GM18519 (cell line): ENCODE results near the gene TBC1D22A.
"Not testable (repeated sequence)": the region's sequence is repeated elsewhere in the genome, so short reads cannot be mapped to it uniquely, and the experiment has no call there.

Experiments used
- ATAC-seq: cut with Tn5 transposase; IDR thresholded peaks from one replicate; pipeline ENCODE4 v1.9.1; 2021; ENCODE audit warnings: mild to moderate bottlenecking, moderate library complexity; ENCODE audit not compliant: unreplicated experiment, low FRiP score

The TBC1D22A gene

GRCh38 chr22:47165338-47166032, 403.0 kb downstream of the TBC1D22A start:
- no peak for ATAC-seq

- no peak for ATAC-seq
Observed at GRCh38 chr22:47166033-47166404, 403.6 kb downstream of the TBC1D22A start.

GRCh38 chr22:47166446-47167016, 404.1 kb downstream of the TBC1D22A start:
- no peak for ATAC-seq

GRCh38 chr22:47167056-47167455, 404.6 kb downstream of the TBC1D22A start:
- no peak for ATAC-seq

- not testable (repeated sequence) for ATAC-seq
Observed at GRCh38 chr22:47167921-47168320, 405.5 kb downstream of the TBC1D22A start.

- ATAC-seq, result no peak
Observed at GRCh38 chr22:47168441-47168840, 406.0 kb downstream of the TBC1D22A start.

GRCh38 chr22:47168900-47169800, 406.7 kb downstream of the TBC1D22A start:
- no peak for ATAC-seq

- no peak for ATAC-seq
Observed at GRCh38 chr22:47169801-47170140, 407.3 kb downstream of the TBC1D22A start.

GRCh38 chr22:47170511-47171440, 408.3 kb downstream of the TBC1D22A start:
- ATAC-seq, result not testable (repeated sequence)

- ATAC-seq, result no peak
Observed at GRCh38 chr22:47171441-47172221, 409.2 kb downstream of the TBC1D22A start.

GRCh38 chr22:47172771-47173534, 410.5 kb downstream of the TBC1D22A start:
- ATAC-seq, result no peak

GRCh38 chr22:47173535-47174021, 411.1 kb downstream of the TBC1D22A start:
- no peak for ATAC-seq

GRCh38 chr22:47174096-47174495, 411.6 kb downstream of the TBC1D22A start:
- ATAC-seq, result no peak

GRCh38 chr22:47174671-47175112, 412.2 kb downstream of the TBC1D22A start:
- no peak for ATAC-seq

- ATAC-seq, result no peak
Observed at GRCh38 chr22:47175151-47176025, 412.9 kb downstream of the TBC1D22A start.

GRCh38 chr22:47176026-47176389, 413.6 kb downstream of the TBC1D22A start:
- no peak for ATAC-seq

- ATAC-seq, result no peak
Observed at GRCh38 chr22:47176573-47177333, 414.3 kb downstream of the TBC1D22A start.
